GM10248 (cell line): ENCODE data around the gene IPCEF1.
"Not testable (repeated sequence)": the region's sequence is repeated elsewhere in the genome, so short reads cannot be mapped to it uniquely, and the experiment has no call there.

Source experiments
- CTCF ChIA-PET: fragments of 300-600 bp; sonication (Branson Sonifier 250); formaldehyde crosslinking; extraction: SDS; loops from one replicate; lab custom pipeline; 2021; ENCODE audit warnings: antibody characterized with exemption; lab: Yijun Ruan, JAX
- POLR2A ChIA-PET: fragments of 350-650 bp; sonication (Branson Sonifier 250); formaldehyde crosslinking; extraction: SDS; loops from one replicate; lab custom pipeline; 2020; ENCODE audit warnings: antibody characterized with exemption; lab: Yijun Ruan, JAX
- DNase-seq: peaks from one replicate; pipeline ENCODE4 v3.0.0; 2012; ENCODE audit errors: extremely low spot score
- CTCF ChIP-seq: IDR thresholded peaks from 2 replicates; pipeline ENCODE4 v1.5.1; 2012; ENCODE audit warnings: mild to moderate bottlenecking, low read depth; ENCODE audit errors: extremely low read depth, missing control alignments, control extremely low read depth

IPCEF1 gene

GRCh38 chr6:154209555-154209954, 147.0 kb downstream of the IPCEF1 start:
- TF ChIP-seq CTCF: no peak
- ChIA-PET POLR2A (no interaction called here), CTCF (no interaction called here)
- no peak for DNase-seq

- TF ChIP-seq CTCF: no peak
- ChIA-PET POLR2A (no interaction called here), CTCF (interaction anchor here (1.3 kb wide), 1 partner anchor 70 kb away, joined by 3 read pairs; no protein-coding TSS in a partner anchor)
- DNase-seq: no peak
Observed at GRCh38 chr6:154206996-154207395, 149.6 kb downstream of the IPCEF1 start.

- TF ChIP-seq CTCF: no peak
- ChIA-PET CTCF (interaction anchor here (1.3 kb wide), 1 partner anchor 71 kb away, joined by 3 read pairs; no protein-coding TSS in a partner anchor), POLR2A (no interaction called here)
- no peak for DNase-seq
Observed at GRCh38 chr6:154206141-154206540, 150.5 kb downstream of the IPCEF1 start.

GRCh38 chr6:154202958-154203357, 153.6 kb downstream of the IPCEF1 start:
- ChIA-PET CTCF (no interaction called here), POLR2A (no interaction called here)
- no peak for DNase-seq
- no peak for TF ChIP-seq CTCF

GRCh38 chr6:154202339-154202738, 154.3 kb downstream of the IPCEF1 start:
- TF ChIP-seq CTCF: no peak
- DNase-seq: no peak
- POLR2A ChIA-PET: no interaction called here
- CTCF ChIA-PET: no interaction called here

GRCh38 chr6:154201688-154202087, 154.9 kb downstream of the IPCEF1 start:
- POLR2A ChIA-PET, CTCF ChIA-PET: not testable (repeated sequence)

GRCh38 chr6:154197196-154197860, 159.3 kb downstream of the IPCEF1 start:
- ChIA-PET POLR2A (no interaction called here), CTCF (interaction anchor here (0.9 to 1.2 kb wide), 3 partner anchors 23 to 80 kb away, joined by 3 read pairs; no protein-coding TSS in a partner anchor)
- no peak for TF ChIP-seq CTCF

More at GRCh38 chr6:154201688-154202087, 154.9 kb downstream of the IPCEF1 start:
- not testable (repeated sequence) for DNase-seq

More at GRCh38 chr6:154197196-154197860, 159.3 kb downstream of the IPCEF1 start:
- DNase-seq: no peak
